Mesodermal cell (in vitro differentiated cells): ENCODE results near the gene GHITM.
"Not testable (repeated sequence)": the region's sequence is repeated elsewhere in the genome, so short reads cannot be mapped to it uniquely, and the experiment has no call there.

Source experiments
- H3K27ac ChIP-seq: 2 replicates; pipeline ENCODE4 v1.7.0; 2013; ENCODE audit warnings: mild to moderate bottlenecking, low read depth, low read length, moderate library complexity; ENCODE audit not compliant: severe bottlenecking
- H3K36me3 ChIP-seq: 2 replicates; pipeline ENCODE4 v1.7.1; 2013; ENCODE audit warnings: mild to moderate bottlenecking, low read length, moderate library complexity; ENCODE audit not compliant: control insufficient read depth, insufficient read depth
- H3K4me1 ChIP-seq: one replicate; pipeline ENCODE4 v1.7.1; 2013; ENCODE audit warnings: mild to moderate bottlenecking, low read length; ENCODE audit not compliant: insufficient read depth, control insufficient read depth, poor library complexity, severe bottlenecking
- H3K4me3 ChIP-seq: 2 replicates; pipeline ENCODE4 v1.7.0; 2013; ENCODE audit warnings: low read length, control low read depth, mild to moderate bottlenecking; ENCODE audit not compliant: insufficient read depth, poor library complexity, severe bottlenecking; ENCODE audit errors: extremely low read depth
- H3K9me3 ChIP-seq: 2 replicates; pipeline ENCODE4 v1.7.1; 2013; ENCODE audit warnings: mild to moderate bottlenecking, low read length, moderate library complexity; ENCODE audit not compliant: control insufficient read depth
- WGBS, 2 experiments: methylation state at CpG; one replicate each; pipeline ENCODE4 v1.1.5; 2013; ENCODE audit warnings: missing lambda C conversion rate in 2 of 2; ENCODE audit not compliant: insufficient coverage in 2 of 2; 5-methylcytosine and 5-hydroxymethylcytosine counted together

Gene GHITM

DNA sequence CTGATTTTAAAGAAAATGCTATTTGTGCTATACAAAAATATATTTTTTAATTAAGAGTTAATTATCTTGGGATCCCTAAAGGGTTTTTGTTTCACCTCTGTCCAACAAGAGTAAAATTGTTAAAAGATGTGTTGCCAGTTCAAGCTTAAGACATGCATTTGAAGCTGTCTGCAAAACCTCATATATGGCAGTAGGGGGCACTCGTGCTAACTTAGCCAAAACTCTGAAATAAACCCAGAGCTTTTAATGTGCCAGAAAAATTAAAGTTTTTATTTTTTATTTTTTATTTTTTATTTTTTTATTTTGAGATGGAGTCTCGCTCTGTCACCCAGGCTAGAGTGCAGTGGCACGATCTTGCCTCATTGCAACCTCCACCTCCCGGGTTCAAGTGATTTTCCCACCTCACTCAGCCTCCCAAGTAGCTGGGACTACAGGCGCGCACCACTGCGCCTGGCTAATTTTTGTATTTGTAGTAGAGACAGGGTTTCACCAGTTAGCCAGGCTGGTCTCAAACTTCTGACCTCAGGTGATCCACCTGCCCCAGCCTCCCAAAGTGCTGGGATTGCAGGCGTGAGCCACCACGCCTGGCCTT lies 8.8 kb downstream of the GHITM start:
- not testable (repeated sequence) for H3K27ac ChIP-seq, H3K4me3 ChIP-seq, H3K4me1 ChIP-seq, H3K9me3 ChIP-seq
- WGBS, 2 experiments = 80 to 100% methylated on average over 1 to 4 of the region's 9 CpGs
- peaks cover 81% of the 10 kb centered on the region for H3K36me3 ChIP-seq

DNA sequence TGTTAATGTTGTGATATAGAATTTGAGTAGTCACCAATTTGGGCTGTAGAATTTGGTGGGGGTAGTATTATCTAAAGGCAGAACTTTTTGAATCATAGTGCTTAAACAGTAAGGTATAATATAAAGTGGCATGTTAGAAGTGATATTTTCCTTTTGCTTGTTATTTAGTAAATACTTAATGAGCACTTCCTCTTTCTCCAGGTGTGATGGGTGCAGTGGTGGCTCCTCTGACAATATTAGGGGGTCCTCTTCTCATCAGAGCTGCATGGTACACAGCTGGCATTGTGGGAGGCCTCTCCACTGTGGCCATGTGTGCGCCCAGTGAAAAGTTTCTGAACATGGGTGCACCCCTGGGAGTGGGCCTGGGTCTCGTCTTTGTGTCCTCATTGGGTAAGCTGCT lies 10.5 kb downstream of the GHITM start:
- peaks cover 82% of the 10 kb centered on the region for H3K36me3 ChIP-seq

GRCh38 chr10:84152769-84153168 lies 13.5 kb downstream of the GHITM start:
- H3K36me3 ChIP-seq = peaks cover 63% of the 10 kb centered on the region
- H3K4me1 ChIP-seq = no peaks in the 10 kb centered on the region
- no peak overlapping the region for H3K27ac ChIP-seq
- no peaks in the 10 kb centered on the region for H3K9me3 ChIP-seq
- H3K4me3 ChIP-seq = no peak overlapping the region

More for the DNA sequence above, 10.5 kb downstream of the GHITM start:
- WGBS, 2 experiments = 100% methylated on average over 1 of the region's 2 CpGs
- H3K4me3 ChIP-seq = no peak overlapping the region
- H3K9me3 ChIP-seq = no peaks in the 10 kb centered on the region
- H3K4me1 ChIP-seq = no peaks in the 10 kb centered on the region
- no peak overlapping the region for H3K27ac ChIP-seq

GRCh38 chr10:84155521-84155920 lies 16.2 kb downstream of the GHITM start:
- no peaks in the 10 kb centered on the region for H3K9me3 ChIP-seq
- no peaks in the 10 kb centered on the region for H3K4me1 ChIP-seq
- WGBS, 2 experiments = 83 to 89% methylated on average over 1 to 4 of the region's 4 CpGs
- no peak overlapping the region for H3K4me3 ChIP-seq
- H3K27ac ChIP-seq = no peak overlapping the region
- H3K36me3 ChIP-seq = peaks cover 43% of the 10 kb centered on the region

GRCh38 chr10:84156009-84156408 lies 16.7 kb downstream of the GHITM start:
- H3K4me1 ChIP-seq = no peaks in the 10 kb centered on the region
- no peak overlapping the region for H3K27ac ChIP-seq
- H3K9me3 ChIP-seq = no peaks in the 10 kb centered on the region
- H3K36me3 ChIP-seq = peaks cover 38% of the 10 kb centered on the region
- WGBS, 2 experiments = no CpG with 5 or more reads among the region's 2 CpGs
- no peak overlapping the region for H3K4me3 ChIP-seq

DNA sequence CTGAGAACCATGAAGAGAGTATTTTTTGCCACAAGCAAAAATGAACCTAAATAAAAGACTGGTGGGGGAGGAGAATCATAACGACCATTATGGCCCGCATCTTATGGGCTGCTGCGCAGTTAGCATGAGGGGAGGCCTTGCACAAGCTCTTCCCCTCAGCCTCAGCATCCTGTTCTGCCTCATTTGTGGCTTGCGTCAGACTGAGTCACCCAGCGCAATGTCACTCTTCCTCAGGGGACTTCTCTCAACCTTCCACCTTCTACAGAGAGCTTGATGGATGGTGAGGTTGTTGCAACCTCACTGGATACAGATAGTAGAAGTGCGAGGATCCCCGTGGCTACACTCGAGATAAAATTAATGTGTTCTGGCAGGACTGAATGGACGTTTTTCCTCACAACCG lies 17.5 kb downstream of the GHITM start:
- Histone ChIP-seq H3K9me3 (no peaks in the 10 kb centered on the region), H3K36me3 (peaks cover 35% of the 10 kb centered on the region), H3K27ac (no peak overlapping the region), H3K4me3 (no peak overlapping the region), H3K4me1 (no peaks in the 10 kb centered on the region)
- 83 to 91% methylated on average over 7 to 9 of the region's 10 CpGs for WGBS, 2 experiments

DNA sequence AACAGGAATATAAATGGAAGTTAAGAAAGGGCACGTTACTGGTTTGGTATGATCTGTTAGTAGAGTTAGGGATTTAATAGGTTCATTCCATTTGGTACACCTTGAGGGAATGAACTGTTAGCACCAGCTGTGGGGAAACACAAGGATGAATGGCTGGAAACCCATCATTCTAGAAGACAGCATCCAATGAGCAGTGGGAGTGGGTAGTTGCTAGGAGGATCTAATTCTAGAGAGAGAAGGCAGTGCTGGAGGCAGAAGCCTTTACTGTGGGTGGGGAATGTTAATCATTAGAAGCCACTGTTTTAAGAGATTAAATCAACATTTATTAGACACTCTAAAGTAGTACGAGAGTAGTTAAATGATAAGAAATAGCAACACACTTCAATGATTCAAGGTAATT lies 18.8 kb downstream of the GHITM start:
- Histone ChIP-seq H3K27ac (no peak overlapping the region), H3K9me3 (no peaks in the 10 kb centered on the region), H3K36me3 (peaks cover 25% of the 10 kb centered on the region), H3K4me1 (no peaks in the 10 kb centered on the region), H3K4me3 (no peak overlapping the region)
- 83 to 91% methylated on average over 1 of the region's 2 CpGs for WGBS, 2 experiments

- Histone ChIP-seq H3K4me1 (no peaks in the 10 kb centered on the region), H3K4me3 (no peak overlapping the region), H3K27ac (no peak overlapping the region), H3K9me3 (no peaks in the 10 kb centered on the region), H3K36me3 (peaks cover 20% of the 10 kb centered on the region)
- WGBS, 2 experiments = 100% methylated on average over 1 to 2 of the region's 4 CpGs
Observed at GRCh38 chr10:84158550-84158949, 19.2 kb downstream of the GHITM start.

DNA sequence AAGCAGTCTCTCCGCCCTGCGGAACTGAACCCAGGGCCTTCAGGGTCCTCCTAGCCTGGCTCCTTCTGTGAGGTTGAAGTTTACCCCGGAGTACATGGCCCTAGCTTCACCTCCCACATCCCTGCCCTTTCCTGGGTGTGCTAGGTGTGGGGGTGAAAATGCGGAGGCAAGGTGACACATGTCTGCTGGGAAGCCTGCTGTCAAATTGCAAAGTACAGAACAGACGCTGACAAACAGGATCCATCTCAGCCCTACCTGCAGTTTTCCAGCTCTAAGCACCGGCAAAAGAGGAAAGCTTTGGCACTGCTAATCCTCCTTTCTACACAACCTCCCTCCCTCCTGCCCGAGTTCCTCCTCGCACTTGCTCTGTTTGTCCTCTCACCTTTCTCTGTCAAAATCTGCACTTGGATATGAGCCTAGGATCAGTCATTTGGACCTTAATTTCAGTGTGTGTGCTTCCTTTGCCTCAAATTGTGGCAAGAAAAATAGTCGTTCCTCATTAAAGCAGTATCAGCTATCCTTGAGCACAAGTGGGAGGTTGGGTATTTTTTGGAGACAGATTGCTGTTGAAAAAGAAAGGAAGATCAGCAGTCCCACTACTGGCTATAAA lies 19.9 kb downstream of the GHITM start:
- no peak overlapping the region for H3K27ac ChIP-seq
- 67 to 76% methylated on average over 5 to 7 of the region's 9 CpGs for WGBS, 2 experiments

DNA sequence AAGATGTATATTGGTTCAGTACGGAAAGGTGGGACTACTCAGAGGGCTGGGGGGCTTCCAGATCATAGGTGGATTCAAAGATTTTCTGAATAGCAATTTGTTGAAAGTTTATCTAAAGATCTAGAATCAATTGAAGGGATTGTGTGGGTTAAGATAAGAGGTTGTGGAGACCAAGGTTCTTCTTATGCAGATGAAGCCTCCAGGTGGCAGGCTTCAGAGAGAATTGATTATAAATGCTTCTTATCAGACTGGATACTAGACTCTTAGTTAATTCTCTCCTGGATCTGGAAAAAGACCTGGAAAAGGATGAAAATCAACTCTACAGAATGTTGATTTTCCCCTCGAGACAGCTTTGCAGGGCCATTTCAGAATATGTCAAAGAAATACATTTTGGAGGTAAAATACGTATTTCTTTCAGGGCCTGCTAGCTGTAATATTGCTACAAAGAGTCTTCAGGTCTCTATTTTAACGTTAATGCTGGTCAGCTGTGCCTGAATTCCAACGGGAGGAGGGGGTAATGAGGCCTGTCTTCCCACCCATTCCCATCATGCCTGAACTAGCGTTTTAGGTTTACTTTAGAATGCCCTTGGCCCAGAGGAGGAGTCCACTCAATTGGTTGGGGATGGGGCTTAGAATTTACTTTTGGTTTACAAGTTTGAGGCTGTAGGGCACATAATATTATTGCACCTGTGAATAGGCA lies 21.5 kb downstream of the GHITM start:
- WGBS, 2 experiments = 45 to 54% methylated on average over 3 of the region's 6 CpGs
- Histone ChIP-seq H3K4me3 (no peak overlapping the region), H3K9me3 (no peaks in the 10 kb centered on the region), H3K4me1 (no peaks in the 10 kb centered on the region), H3K27ac (no peak overlapping the region), H3K36me3 (no peaks in the 10 kb centered on the region)

More for the DNA sequence above, 19.9 kb downstream of the GHITM start:
- Histone ChIP-seq H3K4me3 (no peak overlapping the region), H3K9me3 (no peaks in the 10 kb centered on the region), H3K4me1 (no peaks in the 10 kb centered on the region), H3K36me3 (peaks cover 14% of the 10 kb centered on the region)

- H3K27ac ChIP-seq = no peak overlapping the region
- WGBS, 2 experiments = 100% methylated on average over 1 of the region's 2 CpGs; no CpG with 5 or more reads in 1 of the 2 experiments
- no peaks in the 10 kb centered on the region for H3K36me3 ChIP-seq
- H3K4me1 ChIP-seq = no peaks in the 10 kb centered on the region
- no peak overlapping the region for H3K4me3 ChIP-seq
- no peaks in the 10 kb centered on the region for H3K9me3 ChIP-seq
Observed at GRCh38 chr10:84163996-84164395, 24.7 kb downstream of the GHITM start.
